OCI-LY7 (cell line): ENCODE data around the gene SNX24.

Experiments
- CTCF ChIP-seq: fragments of 200-600 bp; sonication (generic); conservative IDR thresholded peaks from 2 replicates; pipeline ENCODE4 v1.5.1; 2014; ENCODE audit warnings: mild to moderate bottlenecking, antibody characterized with exemption, low read length, moderate library complexity, mixed read lengths
- EZH2phosphoT487 ChIP-seq: fragments of 200-600 bp; sonication (generic); IDR thresholded peaks from 2 replicates; pipeline ENCODE4 v1.6.1; 2018; ENCODE audit warnings: low read depth, borderline replicate concordance, mild to moderate bottlenecking, mixed run types, antibody characterized with exemption, low read length, moderate library complexity, mixed read lengths

- TF ChIP-seq CTCF: no peak
- no peak for TF ChIP-seq EZH2phosphoT487
Measured at GRCh38 chr5:122885045-122885517, 39.7 kb downstream of the SNX24 start.
